ENCODE results near the gene ALG1L2.

- TF ChIP-seq, protein P1, sequence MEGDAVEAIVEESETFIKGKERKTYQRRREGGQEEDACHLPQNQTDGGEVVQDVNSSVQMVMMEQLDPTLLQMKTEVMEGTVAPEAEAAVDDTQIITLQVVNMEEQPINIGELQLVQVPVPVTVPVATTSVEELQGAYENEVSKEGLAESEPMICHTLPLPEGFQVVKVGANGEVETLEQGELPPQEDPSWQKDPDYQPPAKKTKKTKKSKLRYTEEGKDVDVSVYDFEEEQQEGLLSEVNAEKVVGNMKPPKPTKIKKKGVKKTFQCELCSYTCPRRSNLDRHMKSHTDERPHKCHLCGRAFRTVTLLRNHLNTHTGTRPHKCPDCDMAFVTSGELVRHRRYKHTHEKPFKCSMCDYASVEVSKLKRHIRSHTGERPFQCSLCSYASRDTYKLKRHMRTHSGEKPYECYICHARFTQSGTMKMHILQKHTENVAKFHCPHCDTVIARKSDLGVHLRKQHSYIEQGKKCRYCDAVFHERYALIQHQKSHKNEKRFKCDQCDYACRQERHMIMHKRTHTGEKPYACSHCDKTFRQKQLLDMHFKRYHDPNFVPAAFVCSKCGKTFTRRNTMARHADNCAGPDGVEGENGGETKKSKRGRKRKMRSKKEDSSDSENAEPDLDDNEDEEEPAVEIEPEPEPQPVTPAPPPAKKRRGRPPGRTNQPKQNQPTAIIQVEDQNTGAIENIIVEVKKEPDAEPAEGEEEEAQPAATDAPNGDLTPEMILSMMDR (IDR thresholded peaks at IDR 0.05): no peak
- no peak for TF ChIP-seq POLR2A (IDR thresholded peaks at IDR 0.05; ENCODE audit: low read depth)
These were observed 36.3 kb downstream of the ALG1L2 start for GRCh38 chr3:130117933-130118332.

All from esophagus muscularis mucosa (tissue), 3 donors.